Erythroblast (primary cell): ENCODE results near the gene UBE2Z.

Experiments used
- GATA1 ChIP-seq: IDR thresholded peaks from 2 replicates; pipeline ENCODE4 v1.6.1; 2011; ENCODE audit warnings: low read depth, mild to moderate bottlenecking, control low read depth, low read length, moderate library complexity
- POLR2A ChIP-seq: IDR thresholded peaks from 2 replicates; pipeline ENCODE4 v1.6.1; 2011; ENCODE audit warnings: mild to moderate bottlenecking, low read length

- no peak for TF ChIP-seq POLR2A
- no peak for TF ChIP-seq GATA1
Measured at GRCh38 chr17:48961516-48962233, 53.5 kb downstream of the UBE2Z start.
